ENCODE results near the gene TRAF6. TPM values are rescaled to one million over a fixed set of nuclear protein-coding genes. Genes with fewer than 3 reads are reported as not detected.

Gene TRAF6
- total and polyA plus RNA-seq, 10 of the 15 experiments (the other 5 are each of a cell fraction or from before 2014, with no cell fraction given), result 1.4 to 10.9 (median 7.0) TPM

GRCh38 chr11:36550385-36551115, 40.5 kb upstream of the TRAF6 start:
- H3K4me3 ChIP-seq, result no peak overlapping the region
- no peaks in the 10 kb centered on the region for H3K4me1 ChIP-seq (ENCODE audit: control insufficient read depth, insufficient read depth, low read length)
- no peak overlapping the region for H3K9ac ChIP-seq (ENCODE audit: control insufficient read depth, insufficient read depth, low read length)
- H3K27ac ChIP-seq (ENCODE audit: control insufficient read depth, insufficient read depth), result no peak overlapping the region
- H3K79me2 ChIP-seq (ENCODE audit: control insufficient read depth, insufficient read depth, low read length), result no peaks in the 10 kb centered on the region
- CTCF ChIA-PET, result interaction anchor here (0.9 to 1.0 kb wide), 2 partner anchors 9 to 196 kb away, joined by 3 to 4 read pairs; no protein-coding TSS in a partner anchor
- POLR2A ChIA-PET, result no interaction called here
- ATAC-seq (no peak), DNase-seq (ENCODE audit: low read depth, low spot score) (no peak), FAIRE-seq (no peak)
- intact Hi-C loops (cut with micrococcal nuclease; ENCODE audit: unreplicated experiment) (no loop called here), in situ Hi-C loops (cut with MboI) (no loop called here)
- WGBS (ENCODE audit: insufficient coverage, insufficient replicate concordance, low lambda C conversion rate, missing lambda C conversion rate), result 0% methylated on average over 1 of the region's 1 CpG
- SMC1A ChIA-PET (ENCODE audit: uncharacterized antibody, unreplicated experiment), result interaction anchor here (1.0 to 1.1 kb wide), 2 partner anchors 13 to 76 kb away, joined by 3 to 4 read pairs; no protein-coding TSS in a partner anchor
- RAD21 ChIA-PET (ENCODE audit: unreplicated experiment), result no interaction called here
- H3K9me3 ChIP-seq (replicated peaks; ENCODE audit: control insufficient read depth, insufficient read depth, low read length), result no peaks in the 10 kb centered on the region
- no peaks in the 10 kb centered on the region for H3K36me3 ChIP-seq (ENCODE audit: control insufficient read depth in 2 of 2, insufficient read depth in 2 of 2, low read length in 1 of 2)
- no peak overlapping the region for H3K4me2 ChIP-seq (ENCODE audit: control insufficient read depth, insufficient read depth)
- no peaks in the 10 kb centered on the region for H3K27me3 ChIP-seq (replicated peaks in 1 of 2; ENCODE audit: control insufficient read depth in 2 of 2, insufficient read depth in 2 of 2, low read length in 1 of 2)
- BruUV-seq (replicated peaks), result no TSS peak
- no peaks in the 10 kb centered on the region for H4K20me1 ChIP-seq (ENCODE audit: control insufficient read depth, insufficient read depth)
- H2AFZ ChIP-seq (ENCODE audit: control insufficient read depth, low read depth, low read length), result no peak overlapping the region
- TF ChIP-seq, protein P1, sequence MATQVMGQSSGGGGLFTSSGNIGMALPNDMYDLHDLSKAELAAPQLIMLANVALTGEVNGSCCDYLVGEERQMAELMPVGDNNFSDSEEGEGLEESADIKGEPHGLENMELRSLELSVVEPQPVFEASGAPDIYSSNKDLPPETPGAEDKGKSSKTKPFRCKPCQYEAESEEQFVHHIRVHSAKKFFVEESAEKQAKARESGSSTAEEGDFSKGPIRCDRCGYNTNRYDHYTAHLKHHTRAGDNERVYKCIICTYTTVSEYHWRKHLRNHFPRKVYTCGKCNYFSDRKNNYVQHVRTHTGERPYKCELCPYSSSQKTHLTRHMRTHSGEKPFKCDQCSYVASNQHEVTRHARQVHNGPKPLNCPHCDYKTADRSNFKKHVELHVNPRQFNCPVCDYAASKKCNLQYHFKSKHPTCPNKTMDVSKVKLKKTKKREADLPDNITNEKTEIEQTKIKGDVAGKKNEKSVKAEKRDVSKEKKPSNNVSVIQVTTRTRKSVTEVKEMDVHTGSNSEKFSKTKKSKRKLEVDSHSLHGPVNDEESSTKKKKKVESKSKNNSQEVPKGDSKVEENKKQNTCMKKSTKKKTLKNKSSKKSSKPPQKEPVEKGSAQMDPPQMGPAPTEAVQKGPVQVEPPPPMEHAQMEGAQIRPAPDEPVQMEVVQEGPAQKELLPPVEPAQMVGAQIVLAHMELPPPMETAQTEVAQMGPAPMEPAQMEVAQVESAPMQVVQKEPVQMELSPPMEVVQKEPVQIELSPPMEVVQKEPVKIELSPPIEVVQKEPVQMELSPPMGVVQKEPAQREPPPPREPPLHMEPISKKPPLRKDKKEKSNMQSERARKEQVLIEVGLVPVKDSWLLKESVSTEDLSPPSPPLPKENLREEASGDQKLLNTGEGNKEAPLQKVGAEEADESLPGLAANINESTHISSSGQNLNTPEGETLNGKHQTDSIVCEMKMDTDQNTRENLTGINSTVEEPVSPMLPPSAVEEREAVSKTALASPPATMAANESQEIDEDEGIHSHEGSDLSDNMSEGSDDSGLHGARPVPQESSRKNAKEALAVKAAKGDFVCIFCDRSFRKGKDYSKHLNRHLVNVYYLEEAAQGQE (IDR thresholded peaks at IDR 0.05; ENCODE audit: low read depth, low read length), result no peak
